HG03342 (cell line): ENCODE data around the gene GMDS.

ENCODE experiments used
- ATAC-seq: cut with Tn5 transposase; IDR thresholded peaks from one replicate; pipeline ENCODE4 v1.9.1; 2021; ENCODE audit warnings: mild to moderate bottlenecking, moderate library complexity; ENCODE audit not compliant: unreplicated experiment

The GMDS gene

DNA sequence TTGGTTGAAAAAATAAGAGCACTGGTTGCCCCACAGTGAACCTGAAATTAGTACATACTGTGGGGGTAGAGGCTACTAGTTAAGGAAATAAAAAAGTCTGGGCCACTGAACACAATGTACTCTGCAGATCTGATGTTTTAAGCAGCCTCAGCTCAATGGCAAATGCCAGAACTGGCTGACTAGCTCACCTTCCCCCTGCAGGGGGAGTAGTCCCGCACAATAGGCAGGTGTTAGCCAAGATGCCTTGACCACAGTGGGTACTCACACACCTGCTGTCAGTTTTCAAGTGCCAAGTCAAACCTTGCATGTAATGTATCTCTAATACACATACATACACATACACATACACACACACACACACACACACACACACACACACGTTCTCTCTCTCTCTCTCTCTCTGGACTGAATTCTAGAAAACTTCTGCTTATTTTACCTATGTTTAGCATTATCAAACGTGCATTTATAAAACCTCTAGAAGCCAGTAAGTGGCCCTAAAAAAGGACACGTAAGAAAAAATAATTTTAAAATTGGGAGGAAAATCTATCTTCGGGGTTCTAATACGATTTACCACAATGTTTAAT lies 36.1 kb downstream of the GMDS start:
- peak; percentile 83 for ATAC-seq

DNA sequence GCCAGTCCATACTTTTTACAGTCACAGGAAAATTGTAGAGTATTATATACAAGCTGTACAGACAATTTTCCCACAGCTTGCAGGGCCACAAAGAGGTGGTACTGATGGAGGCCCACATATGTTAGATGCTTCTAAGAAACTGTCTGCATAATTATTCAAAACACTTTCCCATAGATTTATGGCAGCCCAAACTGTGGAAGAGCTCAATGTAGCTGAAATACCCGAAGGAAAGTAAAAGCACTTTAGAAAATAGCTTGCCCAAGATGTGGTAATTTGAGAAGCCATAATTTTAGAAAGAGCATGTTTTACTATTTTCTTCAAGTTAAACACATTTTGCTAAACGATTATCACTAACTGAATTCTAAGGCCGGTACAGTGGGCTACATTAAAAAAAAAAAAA lies 36.9 kb downstream of the GMDS start:
- ATAC-seq = no peak

DNA sequence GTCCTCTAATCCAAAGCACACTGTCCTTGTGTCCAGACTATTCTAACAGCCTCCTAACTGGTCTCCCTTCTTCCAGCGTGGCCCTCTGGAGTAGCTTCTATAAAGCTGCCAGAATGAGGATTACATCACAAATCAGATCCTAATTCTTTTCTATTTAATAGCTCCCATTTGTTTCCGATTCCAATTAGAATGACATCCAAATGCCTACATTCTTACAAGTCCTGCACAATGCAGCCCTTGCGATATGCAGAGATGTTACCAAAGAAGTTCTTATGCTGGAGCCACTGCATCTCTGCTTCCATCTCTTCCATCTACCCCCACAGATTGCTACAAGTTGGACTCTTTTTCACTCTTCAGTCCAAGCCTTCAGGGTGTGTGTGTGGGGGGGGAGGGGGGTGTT lies 40.0 kb downstream of the GMDS start:
- ATAC-seq = no peak

DNA sequence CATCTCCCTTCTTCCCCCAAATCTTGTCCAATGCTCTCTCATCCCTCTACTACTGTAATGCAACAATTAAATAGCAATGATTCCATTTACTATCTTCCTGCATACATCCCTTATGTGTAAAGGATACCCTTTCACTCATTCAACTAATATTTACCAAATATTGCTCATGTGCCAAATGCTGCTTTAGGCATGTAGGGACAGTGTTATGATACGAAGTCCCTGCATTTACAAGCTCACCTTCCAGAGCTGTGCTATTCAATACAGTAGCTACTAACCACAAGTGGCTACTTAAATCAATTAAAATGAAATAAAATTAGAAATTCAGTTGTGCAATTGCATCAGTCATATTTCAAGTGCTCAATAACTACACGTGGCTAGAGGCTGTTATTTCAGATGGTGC lies 41.1 kb downstream of the GMDS start:
- no peak for ATAC-seq

DNA sequence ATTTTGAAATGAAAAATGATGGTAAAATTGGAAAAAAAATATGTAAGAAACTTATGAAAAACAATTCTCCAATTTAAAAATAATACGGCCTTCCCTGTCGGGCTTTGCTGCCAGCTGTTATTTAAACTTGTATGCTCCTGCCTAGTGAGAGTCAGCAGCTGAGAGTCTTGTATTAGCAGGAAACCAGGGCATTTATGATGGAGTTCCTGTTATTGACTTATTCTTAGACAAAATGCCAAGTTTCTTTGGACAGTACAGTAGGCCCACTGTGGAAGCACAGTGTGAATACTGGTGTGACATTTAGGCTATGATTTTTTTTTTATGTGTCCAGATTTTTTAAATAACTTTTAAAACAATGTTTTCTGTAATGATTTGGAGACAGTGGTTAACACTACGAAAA lies 42.1 kb downstream of the GMDS start:
- no peak for ATAC-seq

DNA sequence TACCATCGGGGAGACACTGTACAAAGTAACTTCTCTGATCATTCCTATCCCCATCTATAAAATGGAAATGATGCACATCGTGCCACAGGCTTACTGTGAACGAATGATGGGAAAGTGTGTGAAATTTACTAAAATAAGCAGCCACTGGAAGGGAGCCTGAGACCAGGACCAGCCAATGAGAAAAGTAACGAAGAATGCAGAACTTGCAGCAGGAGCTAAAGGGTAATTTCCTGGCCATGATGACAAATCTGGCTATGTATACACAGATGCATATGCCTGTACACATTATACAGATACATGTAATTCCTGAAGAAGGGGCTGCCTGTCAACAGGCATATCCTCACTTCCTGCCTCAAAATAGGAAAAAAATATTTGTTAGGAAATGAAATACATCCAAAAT lies 47.4 kb downstream of the GMDS start:
- ATAC-seq = no peak

DNA sequence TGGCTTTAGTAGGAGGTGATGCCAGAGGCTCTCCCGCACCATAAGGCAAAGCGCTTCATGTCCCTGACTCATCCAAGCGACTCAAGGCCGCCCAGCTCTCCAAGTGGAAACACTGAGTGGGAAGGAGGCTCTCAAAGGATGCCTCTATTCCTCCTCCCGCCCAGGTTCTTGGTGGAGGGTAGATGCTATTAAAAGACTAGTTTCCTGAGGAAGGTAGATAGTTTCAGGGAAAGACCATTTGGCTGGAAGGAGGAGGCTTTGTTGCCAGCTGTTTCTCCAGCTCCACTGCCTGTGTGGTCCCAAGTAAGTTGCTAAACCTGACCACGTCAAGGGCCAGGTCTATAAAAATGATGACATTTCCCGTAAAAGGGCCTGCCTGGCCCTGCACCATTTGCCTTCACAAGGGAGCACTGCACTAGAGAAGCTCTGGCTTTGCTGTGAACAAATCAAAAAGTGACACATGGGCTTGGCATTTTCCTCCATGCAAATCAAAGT lies 48.2 kb downstream of the GMDS start:
- no peak for ATAC-seq

DNA sequence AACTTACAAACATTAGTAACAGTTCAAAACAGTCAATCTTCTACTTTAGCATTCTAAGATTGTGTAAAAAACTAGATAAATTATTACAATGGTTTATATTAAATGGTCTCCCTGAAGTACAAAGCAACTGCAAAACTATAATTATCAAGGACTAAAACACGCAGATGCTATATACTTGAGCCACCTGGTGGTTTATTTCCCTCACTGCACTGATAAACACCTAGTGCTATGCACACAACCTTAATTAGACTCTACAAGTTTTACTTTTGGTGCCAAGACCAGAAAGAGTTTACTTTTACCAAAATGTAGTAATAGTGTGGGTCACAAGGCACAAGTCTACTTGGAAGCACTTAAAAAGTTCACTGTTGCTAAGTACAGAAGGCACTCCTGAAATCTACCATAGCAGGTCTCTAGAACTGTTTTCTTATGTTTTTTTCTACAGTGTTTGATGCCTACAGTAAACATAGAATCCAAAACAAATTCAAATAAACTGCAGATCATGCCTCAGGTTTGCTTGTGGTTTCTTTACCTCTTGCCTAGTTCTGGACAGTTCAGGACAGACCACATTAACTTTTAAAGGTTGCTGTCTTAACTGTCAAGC lies 49.2 kb downstream of the GMDS start:
- no peak for ATAC-seq

DNA sequence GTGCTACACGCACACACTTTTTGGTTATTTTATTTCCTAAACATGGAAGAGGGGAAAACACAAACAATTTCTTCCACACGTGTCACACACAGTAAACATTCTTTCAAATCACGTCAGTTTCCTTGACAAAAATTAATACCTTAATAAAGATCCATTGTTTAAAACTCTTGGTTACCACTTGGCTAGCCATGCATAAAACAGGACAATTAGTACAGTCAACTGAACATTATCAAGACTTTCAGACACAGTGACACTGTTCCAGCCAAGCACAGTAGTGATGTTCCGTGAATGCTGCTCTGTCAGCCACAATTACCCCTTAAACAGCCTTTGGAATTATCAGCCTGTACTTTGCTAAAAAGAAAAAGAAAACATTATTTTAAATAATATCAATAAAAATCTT lies 50.8 kb downstream of the GMDS start:
- no peak for ATAC-seq

DNA sequence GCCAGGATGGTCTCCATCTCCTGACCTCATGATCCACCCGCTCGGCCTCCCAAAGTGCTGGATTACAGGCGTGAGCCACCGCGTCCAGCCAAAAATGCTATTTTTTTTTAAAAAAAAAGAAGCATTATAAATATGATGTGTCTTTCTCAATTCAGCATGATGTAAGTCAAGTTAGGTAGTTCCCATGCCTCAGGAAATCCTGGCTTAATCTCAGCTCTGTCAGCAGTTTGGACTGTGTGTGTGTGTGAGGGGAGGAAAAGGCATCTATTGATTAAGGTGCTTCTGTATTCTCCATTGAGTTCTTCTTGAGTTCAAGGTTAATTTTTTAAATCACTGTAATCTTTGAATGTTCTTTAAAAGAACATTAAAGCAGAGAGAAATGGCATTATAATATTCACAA lies 51.5 kb downstream of the GMDS start:
- no peak for ATAC-seq

DNA sequence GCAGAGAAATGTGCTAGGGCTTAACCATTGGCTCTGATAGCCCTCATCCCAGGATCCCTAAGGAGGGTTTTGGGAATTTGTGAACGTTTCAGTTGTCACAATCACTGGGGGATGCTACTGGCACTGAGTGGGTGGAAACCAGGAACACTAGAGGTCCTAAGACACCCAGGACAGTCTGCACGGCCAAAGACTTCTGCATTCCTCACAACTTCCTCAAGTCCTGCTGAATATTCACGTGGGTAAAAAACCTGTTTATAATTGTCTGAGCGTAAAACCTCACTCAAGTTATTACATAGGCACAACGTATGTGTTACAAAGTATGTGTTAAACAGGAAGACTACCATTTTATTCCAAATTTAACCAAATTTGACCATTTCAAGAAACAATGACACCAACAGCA lies 52.4 kb downstream of the GMDS start:
- ATAC-seq = no peak

DNA sequence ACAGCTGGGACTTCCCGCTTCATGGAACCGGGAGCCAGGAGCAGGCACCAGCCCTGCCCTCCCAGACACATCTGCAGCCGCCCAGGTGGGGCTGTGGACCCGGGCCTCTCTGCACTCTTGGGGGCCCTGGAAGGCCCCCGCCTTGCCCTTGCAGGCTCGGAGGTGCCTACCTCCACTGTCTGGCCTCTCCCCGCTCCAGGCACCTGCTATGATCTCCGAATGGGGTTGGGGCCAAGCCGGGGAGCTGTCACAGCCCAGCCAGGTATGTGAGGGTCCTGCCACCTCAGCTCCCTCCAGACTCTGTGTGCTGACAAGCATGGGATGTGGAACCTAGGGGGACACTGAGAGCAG lies 54.0 kb downstream of the GMDS start:
- ATAC-seq = no peak

DNA sequence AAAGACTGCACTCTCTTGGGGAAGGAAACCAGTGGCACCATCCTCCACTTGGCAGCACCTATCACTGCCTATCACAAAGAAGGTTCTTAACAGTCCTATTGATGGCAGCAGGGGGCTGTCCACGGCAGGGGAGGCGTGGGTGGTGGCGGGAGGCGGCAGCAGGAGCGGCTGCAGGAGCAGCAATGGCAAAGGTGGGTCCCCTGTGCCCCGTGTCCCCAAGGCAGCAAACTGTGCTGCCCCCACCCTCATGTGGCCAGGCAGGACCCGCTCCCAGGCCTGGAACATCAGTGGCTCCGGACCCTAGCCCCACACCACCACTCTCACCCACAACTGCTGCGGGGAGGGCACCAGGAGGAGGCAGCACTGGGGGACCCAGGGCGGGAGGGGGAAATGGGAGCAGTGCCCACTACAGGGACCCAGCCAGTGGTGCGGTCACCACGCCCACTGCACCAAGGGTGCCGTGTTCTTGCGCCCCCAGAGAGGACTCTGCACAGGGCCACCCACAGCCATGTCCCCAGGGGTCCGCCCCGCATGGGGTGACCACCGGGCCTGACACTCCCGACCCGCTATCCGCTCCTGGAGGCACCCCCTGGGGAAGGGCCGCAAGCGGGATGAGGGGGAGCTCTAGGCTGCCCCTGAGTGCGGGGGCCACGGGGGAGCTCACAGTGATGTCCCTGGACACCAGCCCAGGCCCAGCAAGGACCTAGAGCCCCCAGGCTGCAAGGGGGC lies 54.6 kb downstream of the GMDS start:
- no peak for ATAC-seq

DNA sequence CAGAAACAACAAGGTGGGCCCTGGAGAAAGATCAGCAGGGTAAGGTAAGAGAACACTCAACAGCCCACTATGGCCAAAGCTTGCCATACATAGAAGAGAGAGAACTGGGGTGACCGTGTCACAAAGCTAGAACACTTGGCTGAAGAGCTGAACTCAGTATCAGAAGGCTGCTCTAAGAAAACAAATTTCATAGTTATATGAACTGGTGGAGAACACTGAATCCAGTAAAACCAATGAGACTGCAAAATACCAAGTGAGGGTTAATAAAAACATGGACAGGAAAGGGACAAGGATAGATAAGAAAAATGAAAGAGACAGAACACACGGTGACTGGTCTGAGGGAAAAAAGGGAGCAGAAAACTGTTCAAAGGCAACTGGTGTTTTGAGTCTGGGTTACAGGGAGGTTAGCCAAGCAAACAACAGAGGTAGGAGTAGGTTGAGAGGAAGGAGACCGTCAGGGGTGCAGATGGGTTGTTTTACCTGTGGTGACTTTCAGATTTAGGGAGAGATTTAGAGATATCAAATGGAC lies 56.5 kb downstream of the GMDS start:
- ATAC-seq = no peak

DNA sequence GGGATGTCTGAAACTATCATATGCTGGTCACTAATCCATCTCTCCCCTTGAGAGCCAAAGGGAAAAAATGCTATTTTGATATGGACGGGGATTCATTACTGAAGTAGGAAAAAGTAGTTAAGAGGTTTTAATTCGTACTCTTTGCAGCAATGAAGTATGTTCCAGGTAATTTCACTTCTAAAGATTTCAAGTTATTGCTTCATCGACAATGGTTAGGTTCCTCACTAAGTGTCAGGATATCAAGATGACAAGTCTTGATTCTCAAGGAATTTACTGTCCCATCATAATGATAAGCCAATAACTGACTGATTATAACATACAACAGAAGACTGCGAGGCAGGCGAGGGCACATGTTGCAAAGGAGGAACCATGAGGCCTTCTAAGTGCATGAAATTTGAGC lies 57.0 kb downstream of the GMDS start:
- ATAC-seq = no peak

DNA sequence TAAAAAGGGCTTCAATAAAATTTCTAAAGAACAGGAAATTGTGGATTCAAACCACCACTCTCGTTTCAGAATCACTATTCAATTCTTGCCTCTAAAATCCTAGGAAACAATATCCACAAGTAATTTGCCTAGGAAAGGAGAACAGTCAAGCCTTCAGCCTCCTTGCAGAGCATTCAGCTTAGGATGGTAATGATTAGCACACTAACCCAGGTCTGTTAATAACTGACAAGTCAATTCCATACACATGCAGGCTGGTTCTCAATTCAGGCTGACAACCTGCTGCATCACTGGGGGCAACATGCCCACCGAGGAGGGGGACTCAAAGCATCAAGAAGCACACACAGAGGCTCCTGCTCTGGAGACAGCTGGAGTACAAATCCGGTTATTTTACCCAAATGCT lies 57.6 kb downstream of the GMDS start:
- peak; percentile 45 for ATAC-seq

DNA sequence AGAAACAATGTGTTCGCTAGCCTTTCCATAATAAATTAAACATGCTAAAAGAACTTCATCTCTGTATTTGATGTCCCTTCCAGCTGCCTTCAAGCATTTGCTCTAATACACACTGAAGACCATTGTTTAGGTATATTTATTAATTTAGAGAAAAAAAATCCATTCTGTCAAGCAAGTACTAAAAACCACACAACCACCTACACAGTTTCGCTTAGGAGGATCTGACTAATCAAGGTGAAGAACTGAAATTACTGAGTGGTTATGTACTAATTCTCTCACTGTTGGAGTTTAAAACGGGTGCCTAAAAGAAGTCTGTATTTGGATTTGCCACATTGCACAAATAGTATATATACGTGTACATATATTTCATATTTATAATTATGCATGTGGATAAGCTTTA lies 58.9 kb downstream of the GMDS start:
- peak; percentile 89 for ATAC-seq

DNA sequence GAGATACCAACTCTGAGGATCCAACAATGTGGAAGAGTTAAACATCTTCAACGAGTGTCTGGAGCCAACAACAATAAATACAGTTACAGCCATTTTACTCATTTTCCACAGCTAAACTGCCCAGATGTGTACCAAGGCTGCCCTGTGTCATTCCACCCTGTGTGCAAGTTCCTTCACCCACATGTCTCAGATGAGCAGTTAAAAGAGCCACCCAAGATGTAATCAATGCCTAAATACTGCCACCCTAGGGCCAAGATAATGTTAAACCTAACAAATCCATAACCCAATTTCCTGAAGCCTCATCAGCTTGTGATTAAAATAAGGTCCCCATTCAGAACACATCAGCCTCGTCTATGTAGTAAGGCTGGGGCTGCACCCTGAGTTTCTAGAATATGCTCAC lies 59.9 kb downstream of the GMDS start:
- no peak for ATAC-seq

DNA sequence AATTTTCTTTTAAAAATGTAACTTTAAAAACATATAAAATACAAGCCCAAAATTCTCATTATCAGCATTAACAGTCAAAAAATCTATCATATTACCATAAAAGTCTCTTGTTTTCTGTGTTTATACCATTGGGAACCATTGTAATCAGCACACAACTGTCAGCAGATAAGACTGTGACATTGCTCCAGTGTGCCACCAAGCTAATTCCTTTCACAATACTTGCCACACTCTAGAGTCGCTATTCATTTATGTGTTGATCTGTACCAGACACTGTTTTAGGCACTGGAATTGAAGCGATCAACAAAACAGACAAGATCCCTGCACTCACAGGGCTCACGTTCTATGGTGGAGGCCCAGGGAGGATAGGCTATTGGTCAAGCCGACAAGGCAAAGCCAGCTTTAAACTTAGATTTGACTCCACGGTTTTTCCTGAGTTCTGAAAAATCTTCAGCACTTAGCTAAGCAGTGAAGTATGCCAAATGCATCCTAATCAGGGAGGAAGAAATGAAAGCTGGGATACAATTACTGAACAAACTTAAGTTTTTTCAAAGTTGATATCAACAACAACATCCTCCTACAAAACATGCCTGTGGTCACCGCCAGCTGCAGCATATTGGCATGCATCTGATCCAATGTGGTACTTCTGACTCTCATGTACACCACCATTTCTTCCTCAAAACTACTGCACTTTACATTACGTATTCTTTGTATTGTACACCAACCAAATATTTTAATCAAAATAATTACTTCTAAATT lies 60.5 kb downstream of the GMDS start:
- ATAC-seq = no peak

DNA sequence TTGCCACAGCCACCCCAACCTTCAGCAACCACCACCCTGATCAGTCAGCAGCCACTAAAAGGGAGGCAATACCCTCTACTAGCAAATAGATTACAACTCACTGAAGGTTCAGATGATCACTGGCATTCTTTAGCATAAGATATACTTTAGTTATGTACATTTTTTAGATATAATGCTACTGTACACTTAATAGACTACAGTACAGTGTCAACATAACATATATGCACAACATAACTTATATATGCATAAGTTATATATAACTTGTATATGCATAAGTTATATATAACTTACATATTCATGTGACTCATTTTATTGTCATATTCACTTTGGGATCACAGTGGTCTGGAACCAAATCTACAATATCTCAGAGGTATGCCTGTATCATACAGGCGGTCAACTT lies 61.7 kb downstream of the GMDS start:
- ATAC-seq = no peak

DNA sequence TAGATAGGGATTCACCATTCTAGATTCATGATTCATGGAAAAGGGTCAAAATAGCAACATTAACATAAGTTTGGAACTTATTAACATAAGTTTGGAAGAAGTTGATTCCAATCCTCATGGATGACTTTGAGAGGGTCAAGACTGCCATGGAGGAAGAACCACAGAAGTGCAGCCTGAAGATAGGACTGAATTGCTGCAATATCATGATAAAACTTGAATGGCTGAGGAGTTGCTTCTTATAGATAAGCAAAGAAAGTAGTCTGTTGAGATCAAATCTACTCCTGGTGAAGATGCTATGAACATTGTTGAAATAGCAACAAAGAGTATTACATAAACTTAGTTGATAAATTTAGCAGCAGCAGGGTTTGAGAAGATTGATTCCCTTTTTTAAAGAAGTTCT lies 62.2 kb downstream of the GMDS start:
- no peak for ATAC-seq

DNA sequence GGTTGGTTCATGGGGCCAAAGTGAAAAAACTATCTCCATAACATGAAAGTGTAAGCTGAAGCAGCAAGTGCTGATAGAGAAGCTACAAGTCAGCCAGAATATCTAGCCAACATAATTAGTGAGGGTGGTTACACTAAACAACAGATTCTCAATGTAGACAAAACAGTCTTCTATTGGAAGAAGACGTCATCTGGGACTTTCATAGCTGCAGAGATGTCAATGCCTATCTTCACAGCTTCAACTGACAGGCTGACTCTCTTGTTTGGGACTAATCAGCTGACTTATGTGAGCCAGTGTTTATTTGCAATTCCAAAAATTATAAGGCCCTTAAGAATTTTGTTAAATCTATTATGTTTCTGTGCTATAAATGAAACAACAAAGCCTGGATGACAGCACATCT lies 63.2 kb downstream of the GMDS start:
- no peak for ATAC-seq
